Fibroblast of upper back skin (primary cell): ENCODE data around the gene DVL1.
A peak's percentile ranks its signal among the peaks of the same experiment; 100 is the strongest.

Source experiments
- DNase-seq: peaks from one replicate; pipeline ENCODE4 v3.0.0-alpha.2; 2013

The DVL1 gene

DNA sequence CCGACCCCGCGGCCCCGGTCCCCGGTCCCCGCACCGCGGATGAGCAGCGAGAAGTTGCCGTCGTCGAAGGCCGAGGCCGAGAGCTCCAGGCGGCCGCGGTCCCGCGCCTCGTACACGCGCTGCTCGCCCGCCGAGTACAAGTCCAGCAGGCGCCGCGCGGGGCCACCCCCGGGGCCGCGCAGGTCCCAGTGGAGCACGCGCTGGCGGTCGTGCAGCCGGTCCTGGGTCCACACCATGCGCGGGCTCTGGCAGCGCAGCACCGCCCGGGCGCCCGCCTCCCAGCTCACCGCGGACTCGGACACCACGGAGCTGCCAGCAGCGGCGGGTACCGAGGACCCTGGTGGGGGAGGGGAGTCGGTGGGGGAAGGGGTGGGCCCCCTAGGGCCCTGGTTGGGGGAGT, 6.2 kb upstream of the DVL1 start:
- DNase-seq = no peak

DNA sequence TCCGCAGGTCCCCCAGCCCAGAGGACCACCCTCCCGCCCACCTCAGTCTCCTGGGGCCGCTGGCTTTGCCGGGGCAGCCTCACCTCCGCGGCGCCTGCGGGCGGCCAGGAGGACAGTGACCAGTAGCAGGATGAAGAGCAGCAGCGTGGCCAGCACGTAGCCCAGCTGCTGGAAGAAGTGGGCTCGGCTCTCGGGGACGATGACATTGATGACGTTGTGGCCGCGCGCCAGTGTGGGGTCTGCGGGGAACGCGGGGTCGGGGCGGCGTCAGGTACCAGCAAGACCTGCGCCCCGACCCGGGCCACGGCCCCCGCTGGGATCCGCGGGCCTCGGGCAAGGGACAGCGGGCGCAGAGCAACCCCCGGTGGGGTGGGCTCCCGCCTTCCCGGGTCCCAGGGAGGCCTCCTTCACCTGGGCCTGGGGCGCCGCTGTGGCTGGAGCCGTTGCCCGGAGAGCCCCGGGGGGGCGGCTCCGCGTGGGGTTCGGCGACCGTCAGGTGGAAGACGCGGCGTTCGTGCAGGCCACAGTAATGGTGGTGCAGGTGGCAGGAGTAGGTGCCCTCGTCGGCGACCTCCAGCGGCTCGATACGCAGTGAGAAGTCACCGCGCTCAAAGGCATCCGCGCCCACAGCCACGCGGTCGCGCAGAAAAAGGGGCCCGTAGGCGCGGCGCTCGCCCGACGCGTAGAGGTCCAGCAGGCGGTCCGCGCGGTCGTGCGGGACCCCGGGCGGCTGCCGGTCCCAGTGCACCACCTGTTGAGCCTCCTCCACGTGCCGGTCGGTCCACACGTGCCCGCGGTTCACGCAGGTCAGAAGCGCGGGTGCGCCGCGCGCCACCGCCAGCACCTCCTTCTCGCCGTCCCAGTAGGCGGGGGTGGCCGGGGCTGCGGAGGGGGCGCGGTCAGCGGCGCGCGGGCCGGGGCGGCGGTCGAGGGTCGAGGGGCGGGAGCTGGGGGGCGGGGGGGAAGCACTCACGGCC, 5.3 kb upstream of the DVL1 start:
- no peak for DNase-seq

DNA sequence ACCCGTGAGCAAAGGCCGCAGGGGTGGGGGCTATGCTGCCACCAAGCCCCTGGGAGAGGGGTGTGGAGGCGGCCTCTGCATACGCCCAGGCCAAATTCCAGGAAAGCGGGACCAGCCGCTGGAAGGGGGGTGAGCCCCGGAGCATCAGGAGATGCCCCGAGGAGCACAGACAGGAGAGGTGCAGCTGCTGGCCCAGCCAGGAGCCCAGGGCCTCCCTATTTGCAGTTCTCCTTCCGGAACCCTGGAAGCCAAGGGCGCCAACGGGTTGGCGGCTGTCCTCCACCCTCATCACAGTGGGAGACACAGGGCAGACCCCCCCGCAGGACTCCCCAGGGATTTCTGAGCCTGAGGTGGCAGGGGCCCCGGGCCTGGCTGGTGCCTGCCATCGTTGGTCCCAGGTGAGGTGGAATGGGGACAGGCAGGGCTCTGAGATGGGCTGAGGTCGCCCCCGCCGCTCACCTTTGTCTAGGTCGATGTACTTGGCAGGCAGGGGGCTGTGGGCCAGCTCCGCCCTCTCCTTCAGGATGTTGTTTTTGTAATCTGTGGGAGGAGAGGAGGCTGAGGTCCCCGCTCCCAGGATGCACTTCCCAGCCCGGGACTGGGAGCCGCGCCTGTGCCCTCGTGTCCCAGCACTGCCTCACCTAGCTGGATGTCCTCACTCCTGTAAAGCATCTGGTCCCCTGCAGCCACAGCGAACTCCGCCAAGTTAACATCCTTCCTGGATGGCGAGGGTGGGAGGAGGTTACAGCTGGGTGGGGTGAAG, 4.4 kb upstream of the DVL1 start:
- no peak for DNase-seq

- DNase-seq = no peak
Observed at GRCh38 chr1:1352786-1353388, 3.7 kb upstream of the DVL1 start.

GRCh38 chr1:1351511-1352427, 2.6 kb upstream of the DVL1 start:
- DNase-seq = peak; percentile 42

- no peak for DNase-seq
Observed at GRCh38 chr1:1348420-1349255, 580 bp downstream of the DVL1 start.

DNA sequence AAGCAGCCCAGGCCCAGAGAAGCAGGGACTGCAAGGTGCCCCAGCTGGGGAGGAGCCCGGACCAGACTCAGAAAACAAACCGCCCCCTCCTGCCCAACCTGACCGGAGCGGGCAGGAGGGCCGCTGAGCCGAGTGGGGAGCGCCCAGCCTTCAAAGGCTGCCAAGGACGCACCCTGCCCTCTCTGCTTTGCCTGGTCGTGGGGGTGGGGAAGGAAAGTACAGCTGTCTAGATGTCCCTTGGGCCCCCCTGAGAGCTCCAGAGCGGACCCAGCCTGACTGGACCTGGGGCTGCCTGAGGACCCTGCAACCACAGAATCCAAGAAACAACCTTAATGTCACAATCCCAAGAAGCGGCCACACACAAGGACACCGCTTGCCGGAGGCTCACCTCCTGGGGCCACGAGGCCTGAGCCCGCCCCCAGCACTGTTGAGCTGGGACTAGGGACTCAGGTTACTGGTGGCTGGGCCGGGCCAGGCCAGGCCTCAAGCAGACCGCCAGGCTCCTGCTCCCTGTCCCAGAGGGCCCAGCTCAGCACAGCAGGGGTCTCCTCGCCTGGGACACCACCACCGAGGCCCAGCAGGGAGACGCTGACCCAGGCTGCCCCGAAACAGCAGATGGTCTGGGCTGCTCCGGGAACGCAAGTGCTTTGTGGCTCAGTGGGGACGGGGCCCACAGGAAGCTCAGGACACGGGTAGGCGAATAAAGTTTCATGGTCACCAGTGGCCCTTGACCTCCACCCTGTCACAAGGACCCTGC, 1.4 kb downstream of the DVL1 start:
- no peak for DNase-seq

DNA sequence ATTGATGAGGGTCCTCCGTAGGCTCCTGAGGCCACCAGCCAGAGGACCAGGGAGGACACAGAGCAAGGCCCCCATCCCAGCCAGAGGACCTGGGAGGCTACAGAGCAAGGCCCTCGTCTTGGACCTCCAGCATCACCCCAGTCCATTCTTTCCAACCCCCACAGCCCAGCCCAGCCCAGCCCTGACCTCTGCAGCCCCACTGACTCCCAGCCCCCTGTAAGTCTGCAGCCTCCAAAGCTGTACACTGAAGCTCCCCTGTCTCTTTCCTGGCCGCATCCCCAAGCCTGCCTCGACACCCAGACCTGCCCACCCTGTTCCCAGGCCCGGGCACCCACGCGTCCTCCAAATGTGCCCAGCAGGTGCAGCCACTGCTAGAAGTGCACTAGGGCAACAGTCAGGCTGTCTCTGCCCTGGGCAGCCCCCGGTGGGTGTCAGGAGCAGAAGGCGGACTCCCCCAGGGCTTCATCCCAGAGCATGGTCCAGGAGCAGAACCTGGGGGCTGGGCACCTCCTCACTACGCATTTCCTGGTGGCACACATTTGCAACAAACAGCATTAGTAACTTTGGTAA, 2.1 kb downstream of the DVL1 start:
- DNase-seq = no peak

- no peak for DNase-seq
Observed at GRCh38 chr1:1346501-1346890, 2.7 kb downstream of the DVL1 start.

DNA sequence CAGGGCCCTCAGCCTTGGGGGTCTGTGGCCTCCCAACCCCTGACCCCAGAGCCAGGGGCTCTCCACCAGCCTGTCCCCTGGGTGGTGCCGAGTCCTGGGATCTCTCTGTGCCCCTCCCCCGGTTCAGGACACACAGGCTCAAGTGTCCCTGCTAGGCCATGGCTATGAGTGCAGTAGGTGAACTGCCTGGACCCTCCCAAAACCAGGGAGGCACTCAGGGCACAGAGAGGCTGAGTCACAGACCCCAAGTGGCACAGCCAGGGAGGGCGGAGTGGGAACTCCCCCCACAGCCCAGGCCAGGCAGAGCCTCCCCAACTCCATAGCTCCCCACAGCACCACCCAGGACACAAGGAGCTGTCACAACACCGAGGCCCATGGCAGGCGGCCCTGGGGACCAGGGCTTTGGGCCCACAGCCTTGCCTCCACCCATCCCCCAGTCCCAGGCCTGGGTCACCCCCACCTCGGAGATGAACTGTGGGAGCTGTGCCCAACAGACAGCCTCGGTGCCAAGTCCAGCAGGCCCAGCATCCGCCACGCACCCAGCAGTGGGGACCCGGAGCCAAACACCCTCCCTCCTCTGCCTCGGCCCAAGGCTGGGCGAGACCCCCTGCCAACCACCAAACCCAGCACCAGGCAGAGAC, 3.2 kb downstream of the DVL1 start:
- DNase-seq = no peak

DNA sequence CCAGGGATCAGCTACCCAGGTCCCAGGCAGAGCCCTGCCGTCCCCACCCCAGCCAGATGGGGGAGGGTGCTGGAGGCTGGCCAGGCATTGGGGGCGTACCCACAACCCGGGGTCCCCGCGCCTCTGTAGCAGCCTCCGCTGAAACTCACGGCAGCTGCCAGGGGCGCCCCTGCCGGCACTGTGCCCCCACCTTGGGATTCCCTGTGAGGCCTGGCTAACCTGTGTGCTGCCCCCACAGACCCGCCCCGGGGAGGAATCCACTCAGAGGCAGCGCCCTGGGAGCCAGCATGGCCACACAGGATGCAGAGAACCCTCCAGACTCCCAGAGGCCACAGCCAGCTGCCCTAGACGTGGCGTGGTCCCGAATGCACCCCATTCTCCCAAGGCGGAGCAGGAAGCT, 3.8 kb downstream of the DVL1 start:
- no peak for DNase-seq

DNA sequence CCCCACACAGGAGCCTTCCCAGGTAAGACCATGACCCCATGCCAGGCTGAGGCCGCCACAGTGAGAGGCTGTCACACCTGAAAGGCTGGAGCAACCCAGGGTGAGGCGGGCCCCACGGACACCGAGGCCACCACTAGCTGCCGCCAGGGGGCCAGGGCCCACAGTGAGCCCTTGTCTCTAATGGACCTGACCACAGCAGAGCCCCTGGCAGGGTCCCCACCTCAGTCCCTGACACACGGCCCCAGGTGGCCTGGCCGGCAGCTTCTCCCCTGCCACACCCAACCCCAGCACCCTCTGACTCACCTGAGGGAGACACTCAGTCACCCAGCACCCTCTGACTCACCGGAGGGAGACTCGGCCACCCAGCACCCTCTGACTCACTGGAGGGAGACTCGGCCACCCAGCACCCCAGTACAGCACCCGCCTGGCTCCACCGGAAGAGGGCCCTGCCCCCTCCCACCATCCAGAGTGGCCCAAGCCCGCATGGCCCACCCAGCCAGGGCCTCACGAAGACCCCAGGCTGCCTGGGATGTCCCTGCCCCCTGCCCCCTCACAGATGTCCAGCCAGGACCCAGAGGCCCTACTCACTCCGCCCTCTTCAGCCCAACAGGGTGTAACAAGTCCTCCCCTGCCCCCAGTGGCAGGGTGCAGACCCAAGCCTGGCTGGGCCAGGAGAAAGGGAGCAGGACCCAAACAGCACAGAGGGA, 4.4 kb downstream of the DVL1 start:
- DNase-seq = peak; percentile 56

- DNase-seq = no peak
Observed at GRCh38 chr1:1343811-1344421, 5.3 kb downstream of the DVL1 start.

DNA sequence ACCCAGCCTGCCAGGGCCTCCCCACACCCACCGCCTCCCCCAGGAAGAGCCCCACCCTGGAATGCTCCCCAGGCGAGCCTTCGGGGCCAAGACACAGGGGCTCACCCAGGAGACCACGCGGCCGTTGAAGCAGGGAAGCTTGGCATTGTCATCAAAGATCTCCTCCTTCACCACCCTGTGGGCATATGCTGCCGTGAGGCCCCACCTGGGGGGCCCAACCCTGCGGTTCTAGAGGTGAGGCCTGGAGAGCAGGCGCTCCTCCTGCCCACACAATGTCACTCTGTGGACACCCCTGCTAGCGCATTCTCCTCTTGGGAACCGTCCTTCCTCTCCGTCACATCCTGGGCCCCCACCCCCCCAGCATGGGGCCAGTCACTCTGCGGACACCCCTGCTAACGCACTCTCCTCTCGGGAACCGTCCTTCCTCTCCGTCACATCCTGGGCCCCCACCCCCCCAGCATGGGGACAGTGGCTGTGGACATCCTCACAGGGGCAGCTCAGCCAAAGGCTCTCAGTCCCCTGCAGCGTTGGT, 6.6 kb downstream of the DVL1 start:
- DNase-seq = no peak

DNA sequence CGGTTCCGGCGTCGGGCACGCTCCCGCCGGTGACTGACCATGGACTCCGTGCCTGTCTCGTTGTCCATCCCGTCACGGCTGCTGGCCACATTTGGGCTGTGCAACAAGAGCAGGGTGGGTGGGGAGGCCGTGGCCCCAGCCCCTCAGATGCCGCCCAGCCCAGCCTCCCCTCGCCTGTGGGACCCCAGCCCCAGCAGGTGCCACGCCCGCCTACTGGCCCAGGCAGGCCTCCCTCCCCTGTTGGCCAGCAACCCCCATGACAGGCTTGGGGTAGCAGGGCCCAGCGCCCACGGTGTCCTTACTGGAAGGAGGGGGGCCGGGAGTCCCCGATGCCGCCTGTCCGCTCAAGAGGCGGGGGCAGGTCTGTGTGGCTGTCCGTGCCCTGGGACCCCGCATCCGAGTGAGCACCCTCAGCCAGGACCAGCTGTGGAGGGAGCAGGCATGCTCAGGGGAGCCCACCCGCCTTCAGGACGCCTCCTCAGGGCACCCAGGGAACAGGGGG, 7.1 kb downstream of the DVL1 start:
- DNase-seq = no peak

DNA sequence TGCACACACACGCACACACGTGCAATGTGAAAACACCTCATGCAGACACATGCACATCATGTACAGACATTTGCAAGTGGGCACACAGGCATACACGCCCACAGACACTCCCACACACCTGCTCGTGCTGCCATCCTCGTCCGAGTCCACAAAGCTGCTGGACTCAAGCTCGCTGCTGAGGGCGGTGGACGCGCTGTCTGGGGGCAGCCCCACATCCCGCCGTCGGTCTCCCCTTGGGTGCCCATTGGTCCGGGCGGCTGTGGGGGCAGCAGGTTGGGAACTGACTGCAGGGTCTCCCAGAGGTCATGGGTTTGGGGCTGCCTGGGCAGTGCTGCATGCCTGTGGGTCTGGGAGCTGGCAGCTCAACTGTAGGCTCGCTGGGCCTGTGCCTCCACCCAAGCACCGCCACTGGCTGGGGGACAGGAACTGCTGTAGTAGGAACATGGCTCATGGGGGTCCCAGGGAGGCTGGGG, 7.6 kb downstream of the DVL1 start:
- no peak for DNase-seq

- no peak for DNase-seq
Observed at GRCh38 chr1:1340791-1341548, 8.2 kb downstream of the DVL1 start.
